Ascending aorta (tissue), 2 donors: ENCODE measurements around the gene SLC7A6. TPM values are rescaled to one million over a fixed set of nuclear protein-coding genes. Genes with fewer than 3 reads are reported as not detected.

Experiments
- DNase-seq, 2 donors: peaks; one replicate each; pipeline ENCODE4 v3.0.0-alpha.2; 2019; ENCODE audit warnings: low spot score in 2 of 2
- H3K27ac ChIP-seq, 2 donors: fragments of 200-600 bp; sonication (generic); one replicate each; pipeline ENCODE4 v1.5.1; 2016 to 2017; ENCODE audit warnings: mild to moderate bottlenecking in 1 of 2
- H3K27me3 ChIP-seq: fragments of 200-600 bp; sonication (generic); one replicate; pipeline ENCODE4 v1.5.1; 2017
- H3K36me3 ChIP-seq, 2 donors: fragments of 200-600 bp; sonication (generic); one replicate each; pipeline ENCODE4 v1.5.1; 2016
- H3K4me1 ChIP-seq, 2 donors: fragments of 200-600 bp; sonication (generic); one replicate each; pipeline ENCODE4 v1.5.1; 2016 to 2017; ENCODE audit warnings: mild to moderate bottlenecking in 1 of 2
- H3K4me3 ChIP-seq, 2 donors: fragments of 200-600 bp; sonication (generic); one replicate each; pipeline ENCODE4 v1.5.1; 2016 to 2017; ENCODE audit warnings: mild to moderate bottlenecking in 1 of 2
- H3K9me3 ChIP-seq, 2 donors: fragments of 200-600 bp; sonication (generic); one replicate each; pipeline ENCODE4 v1.5.1; 2016
- CTCF ChIP-seq, 3 experiments: fragments of 200-600 bp in 2 of 3; fragments of 450-650 bp in 1 of 3; sonication (generic) in 2 of 3; IDR thresholded peaks; one replicate each; pipeline ENCODE4 v1.5.1; 2016 to 2019; ENCODE audit warnings: antibody characterized with exemption in 3 of 3, mild to moderate bottlenecking in 1 of 3, moderate library complexity in 1 of 3
- intact Hi-C: fragments of 100-400 bp; cut with DNase I; formaldehyde crosslinking; loops from one replicate; pipeline ENCODE4 v1.15.1; 2023
- total RNA-seq: library from RNA; depleted of rRNA; stranded (reverse); fragments of >200 nt; gene quantifications from one replicate; pipeline ENCODE4 v1.1.0, GENCODE V29; 2016

The SLC7A6 gene
- total RNA-seq, 1 donor from 2014 or later = 27.7 TPM

GRCh38 chr16:68232335-68232734 is 32.0 kb upstream of the SLC7A6 start:
- no peak overlapping the region for H3K4me3 ChIP-seq
- intact Hi-C loops = loop anchor here (10.0 kb wide), 1 partner anchor 268 kb away; the partner anchor contains the start of gene SLC12A4
- peaks cover 0 to 3% of the 10 kb centered on the region in 2 donors for H3K36me3 ChIP-seq
- DNase-seq = peak in 1 of 2 donors; percentile 61
- TF ChIP-seq CTCF (IDR thresholded peaks at IDR 0.05) = no peak
- H3K4me1 ChIP-seq = peaks cover 11 to 13% of the 10 kb centered on the region in 2 donors
- no peaks in the 10 kb centered on the region for H3K27me3 ChIP-seq
- H3K27ac ChIP-seq = no peak overlapping the region
- no peaks in the 10 kb centered on the region for H3K9me3 ChIP-seq

- Histone ChIP-seq H3K36me3 (no peaks in the 10 kb centered on the region), H3K27ac (no peak overlapping the region), H3K4me3 (no peak overlapping the region), H3K27me3 (no peaks in the 10 kb centered on the region), H3K9me3 (no peaks in the 10 kb centered on the region), H3K4me1 (peaks cover 11 to 17% of the 10 kb centered on the region in 2 donors)
- DNase-seq = no peak
- TF ChIP-seq CTCF (IDR thresholded peaks at IDR 0.05) = no peak
- intact Hi-C loops = loop anchor here (10.0 kb wide), 1 partner anchor 268 kb away; the partner anchor contains the start of gene SLC12A4
These were observed 31.1 kb upstream of the SLC7A6 start for GRCh38 chr16:68233085-68233834.

- intact Hi-C loops = loop anchor here (10.0 kb wide), 1 partner anchor 269 kb away; the partner anchor contains the start of gene SLC12A4
- no peaks in the 10 kb centered on the region for H3K27me3 ChIP-seq
- no peaks in the 10 kb centered on the region for H3K36me3 ChIP-seq
- peak in 1 of 2 donors; percentile 62 for DNase-seq
- no peak for TF ChIP-seq CTCF (IDR thresholded peaks at IDR 0.05)
- H3K4me1 ChIP-seq = peaks cover 11 to 16% of the 10 kb centered on the region in 2 donors
- no peaks in the 10 kb centered on the region for H3K9me3 ChIP-seq
- peak overlapping the region; percentile 19 to 34 for H3K27ac ChIP-seq
- H3K4me3 ChIP-seq = no peak overlapping the region
These were observed 30.5 kb upstream of the SLC7A6 start for GRCh38 chr16:68233835-68234187.

- intact Hi-C loops = loop anchor here (5.0 to 10.0 kb wide), 2 partner anchors 270 to 427 kb away; partner anchors contain the start of genes RANBP10, SLC12A4 and TSNAXIP1
- H3K27ac ChIP-seq = peak overlapping the region; percentile 19 to 34
- H3K9me3 ChIP-seq = no peaks in the 10 kb centered on the region
- peaks cover 11 to 16% of the 10 kb centered on the region in 2 donors for H3K4me1 ChIP-seq
- no peaks in the 10 kb centered on the region for H3K36me3 ChIP-seq
- H3K4me3 ChIP-seq = no peak overlapping the region
- no peak for TF ChIP-seq CTCF (IDR thresholded peaks at IDR 0.05)
- DNase-seq = peak in 1 of 2 donors; percentile 66
- H3K27me3 ChIP-seq = no peaks in the 10 kb centered on the region
These were observed 29.9 kb upstream of the SLC7A6 start for GRCh38 chr16:68234188-68235107.

GRCh38 chr16:68235108-68235886 is 29.0 kb upstream of the SLC7A6 start:
- intact Hi-C loops = loop anchor here (5.0 to 10.0 kb wide), 2 partner anchors 270 to 428 kb away; partner anchors contain the start of genes RANBP10, SLC12A4 and TSNAXIP1
- peak overlapping the region; percentile 78 to 92 for H3K27ac ChIP-seq
- H3K4me1 ChIP-seq = peaks cover 11 to 16% of the 10 kb centered on the region in 2 donors
- TF ChIP-seq CTCF (IDR thresholded peaks at IDR 0.05) = no peak
- peak in 1 of 2 donors; percentile 66 for DNase-seq
- peak overlapping the region; percentile 43 to 69 for H3K4me3 ChIP-seq
- H3K9me3 ChIP-seq = no peaks in the 10 kb centered on the region
- no peaks in the 10 kb centered on the region for H3K27me3 ChIP-seq
- no peaks in the 10 kb centered on the region for H3K36me3 ChIP-seq
